Stimulated activated naive CD8-positive, alpha-beta T cell treated with anti-CD3 and anti-CD28 coated beads, Interleukin-15, Interleukin-2, amounts not matched to agents 100 ng/mL and 50 ng/mL, for 24 hours (primary cell): Measurements from ENCODE around the gene PPARG.

Experiments used
- H3K27ac Mint-ChIP-seq: one replicate; pipeline ENCODE4 v1.8.0; 2021; ENCODE audit warnings: mild to moderate bottlenecking, mixed read lengths
- H3K27me3 Mint-ChIP-seq: one replicate; pipeline ENCODE4 v1.8.0; 2021; ENCODE audit warnings: mixed read lengths
- H3K36me3 Mint-ChIP-seq: one replicate; pipeline ENCODE4 v1.8.0; 2021; ENCODE audit warnings: low read depth, mixed read lengths
- H3K4me1 Mint-ChIP-seq: one replicate; pipeline ENCODE4 v1.8.0; 2021; ENCODE audit warnings: low read depth, mixed read lengths
- H3K4me3 Mint-ChIP-seq: one replicate; pipeline ENCODE4 v1.8.0; 2021; ENCODE audit warnings: mild to moderate bottlenecking, mixed read lengths
- H3K9me3 Mint-ChIP-seq: one replicate; pipeline ENCODE4 v1.8.0; 2021; ENCODE audit warnings: mixed read lengths

PPARG gene

DNA sequence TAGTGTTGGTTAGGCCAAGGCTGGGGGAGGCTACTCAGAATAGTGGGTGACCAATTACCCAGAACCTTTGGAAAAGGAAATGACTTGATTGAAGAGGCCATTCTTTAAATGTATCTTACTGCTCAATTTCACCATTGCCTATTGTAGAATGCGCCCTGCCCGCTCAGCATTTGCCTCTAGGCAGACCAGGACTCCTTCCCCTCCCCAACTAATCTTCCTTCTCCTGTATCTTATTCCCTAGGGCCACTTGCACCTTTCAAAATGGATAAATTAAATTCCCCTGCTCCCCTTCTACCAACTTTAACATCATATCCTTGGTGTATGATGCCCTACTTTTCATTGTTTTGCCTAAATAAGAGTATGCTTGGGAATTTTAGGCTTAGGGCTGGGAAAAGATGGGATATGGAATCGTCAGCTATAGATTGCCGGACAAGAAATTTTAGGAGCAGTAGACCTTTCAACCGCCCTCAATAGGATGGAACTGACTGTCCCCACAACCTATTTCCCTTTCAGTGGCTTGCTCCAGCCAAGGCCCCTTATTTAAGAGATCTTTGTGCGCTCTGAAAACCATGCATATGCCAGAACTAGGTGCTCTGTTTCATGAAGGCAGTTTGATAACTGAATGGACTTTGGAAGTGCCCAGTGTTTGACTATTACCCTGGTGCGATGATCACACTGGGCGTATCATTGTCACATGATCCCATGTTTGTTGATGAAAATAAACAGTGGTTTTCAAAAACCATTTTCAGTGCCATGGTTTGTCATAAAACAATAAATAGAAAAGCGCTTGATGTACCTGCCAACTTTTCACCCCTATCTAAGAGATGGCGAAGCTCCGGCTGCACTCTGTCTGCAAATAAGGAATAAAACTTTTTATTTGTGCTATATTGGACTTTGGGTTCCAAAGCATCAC lies 121.1 kb downstream of the PPARG start:
- Mint-ChIP-seq H3K4me3 (no peak overlapping the region), H3K27me3 (peaks cover 32% of the 10 kb centered on the region), H3K36me3 (no peaks in the 10 kb centered on the region), H3K4me1 (peaks cover 5% of the 10 kb centered on the region), H3K9me3 (no peaks in the 10 kb centered on the region), H3K27ac (no peak overlapping the region)

- H3K36me3 Mint-ChIP-seq: no peaks in the 10 kb centered on the region
- no peak overlapping the region for H3K4me3 Mint-ChIP-seq
- peaks cover 15% of the 10 kb centered on the region for H3K4me1 Mint-ChIP-seq
- H3K27me3 Mint-ChIP-seq: peaks cover 29% of the 10 kb centered on the region
- no peak overlapping the region for H3K27ac Mint-ChIP-seq
- no peaks in the 10 kb centered on the region for H3K9me3 Mint-ChIP-seq
Observed at GRCh38 chr3:12413721-12414255, 124.9 kb downstream of the PPARG start.

DNA sequence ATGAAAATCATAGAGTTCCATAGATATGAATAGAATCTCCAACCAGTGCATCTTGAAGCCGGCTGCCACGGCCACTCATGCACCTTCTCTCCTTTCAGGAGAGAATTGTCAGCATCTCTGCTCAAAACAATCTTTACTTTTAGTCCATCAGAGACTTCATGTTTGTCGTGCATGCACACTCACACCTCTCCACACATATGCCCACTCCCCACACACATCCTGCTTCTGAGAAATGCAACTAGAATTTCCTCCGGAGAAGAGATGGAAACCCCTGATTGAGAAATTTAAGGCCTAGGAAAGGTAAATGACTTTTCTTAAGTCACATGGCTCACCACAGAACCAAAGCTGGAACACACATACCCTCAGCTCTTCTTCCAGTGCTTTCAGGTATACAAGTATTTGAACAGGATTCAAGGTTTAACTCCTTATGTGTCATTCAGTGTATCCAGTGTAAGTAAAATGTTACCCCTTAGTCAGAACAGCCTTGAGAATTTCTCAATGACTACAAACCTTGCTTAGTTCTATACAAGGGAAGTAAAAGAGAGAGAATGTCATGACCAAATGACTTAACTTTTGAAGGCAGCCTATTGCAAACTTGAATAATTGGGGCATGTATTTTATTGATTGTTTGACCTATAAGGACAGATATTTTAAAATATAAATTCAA lies 126.3 kb downstream of the PPARG start:
- Mint-ChIP-seq H3K27me3 (peaks cover 29% of the 10 kb centered on the region), H3K27ac (no peak overlapping the region), H3K9me3 (no peaks in the 10 kb centered on the region), H3K4me1 (peaks cover 12% of the 10 kb centered on the region), H3K36me3 (no peaks in the 10 kb centered on the region), H3K4me3 (no peak overlapping the region)

DNA sequence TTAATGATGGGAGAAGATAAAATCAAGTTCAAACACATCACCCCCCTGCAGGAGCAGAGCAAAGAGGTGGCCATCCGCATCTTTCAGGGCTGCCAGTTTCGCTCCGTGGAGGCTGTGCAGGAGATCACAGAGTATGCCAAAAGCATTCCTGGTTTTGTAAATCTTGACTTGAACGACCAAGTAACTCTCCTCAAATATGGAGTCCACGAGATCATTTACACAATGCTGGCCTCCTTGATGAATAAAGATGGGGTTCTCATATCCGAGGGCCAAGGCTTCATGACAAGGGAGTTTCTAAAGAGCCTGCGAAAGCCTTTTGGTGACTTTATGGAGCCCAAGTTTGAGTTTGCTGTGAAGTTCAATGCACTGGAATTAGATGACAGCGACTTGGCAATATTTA lies 127.9 kb downstream of the PPARG start:
- peaks cover 24% of the 10 kb centered on the region for H3K4me1 Mint-ChIP-seq
- no peaks in the 10 kb centered on the region for H3K36me3 Mint-ChIP-seq
- H3K27ac Mint-ChIP-seq: no peak overlapping the region
- H3K9me3 Mint-ChIP-seq: no peaks in the 10 kb centered on the region
- H3K27me3 Mint-ChIP-seq: peaks cover 23% of the 10 kb centered on the region
- no peak overlapping the region for H3K4me3 Mint-ChIP-seq

- no peaks in the 10 kb centered on the region for H3K36me3 Mint-ChIP-seq
- H3K4me1 Mint-ChIP-seq: peaks cover 33% of the 10 kb centered on the region
- H3K4me3 Mint-ChIP-seq: no peak overlapping the region
- H3K9me3 Mint-ChIP-seq: no peaks in the 10 kb centered on the region
- no peak overlapping the region for H3K27ac Mint-ChIP-seq
- peaks cover 19% of the 10 kb centered on the region for H3K27me3 Mint-ChIP-seq
Observed at GRCh38 chr3:12420393-12420792, 131.5 kb downstream of the PPARG start.

DNA sequence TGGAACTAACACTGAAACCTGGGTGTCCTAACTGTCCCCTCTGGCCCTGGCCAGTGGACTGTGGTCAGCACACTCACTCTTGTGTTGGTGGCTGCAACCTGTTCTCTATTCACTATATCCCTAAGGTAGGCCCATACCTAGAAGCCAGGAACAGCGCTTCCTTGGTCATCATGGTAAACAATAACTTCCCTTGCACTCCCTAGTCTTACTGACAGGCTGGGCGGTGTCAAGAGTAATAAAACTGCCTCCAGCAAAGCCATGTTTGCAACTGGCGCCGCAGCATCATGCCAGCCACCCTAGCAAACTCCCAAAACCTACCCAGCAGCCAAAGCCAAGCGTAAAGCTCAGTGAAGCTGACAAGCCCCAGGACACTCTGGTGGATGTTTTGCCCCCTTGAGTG lies 132.3 kb downstream of the PPARG start:
- Mint-ChIP-seq H3K9me3 (no peaks in the 10 kb centered on the region), H3K4me3 (no peak overlapping the region), H3K27ac (no peak overlapping the region), H3K36me3 (no peaks in the 10 kb centered on the region), H3K4me1 (peaks cover 35% of the 10 kb centered on the region), H3K27me3 (peaks cover 24% of the 10 kb centered on the region)

DNA sequence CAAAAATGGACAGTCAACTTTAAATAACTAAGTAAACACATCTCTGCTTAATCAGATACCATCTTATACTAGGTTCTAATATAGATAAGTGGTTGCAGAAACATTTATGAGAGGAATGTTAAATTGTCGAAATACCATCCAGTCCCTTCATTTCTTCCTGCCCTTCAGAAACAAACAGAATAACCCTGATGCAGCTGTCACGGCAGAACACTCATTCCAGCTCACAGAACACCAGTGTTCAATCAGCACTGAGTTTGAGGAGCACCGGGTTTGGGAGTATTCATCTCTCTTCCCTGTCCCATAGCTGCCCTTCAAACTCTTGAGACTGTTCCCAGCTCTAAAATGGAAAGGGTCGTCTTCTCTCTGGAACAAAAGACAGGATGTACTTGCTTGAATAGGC lies 134.3 kb downstream of the PPARG start:
- Mint-ChIP-seq H3K36me3 (no peaks in the 10 kb centered on the region), H3K4me3 (no peak overlapping the region), H3K27me3 (peaks cover 22% of the 10 kb centered on the region), H3K9me3 (no peaks in the 10 kb centered on the region), H3K27ac (no peak overlapping the region), H3K4me1 (peaks cover 34% of the 10 kb centered on the region)

DNA sequence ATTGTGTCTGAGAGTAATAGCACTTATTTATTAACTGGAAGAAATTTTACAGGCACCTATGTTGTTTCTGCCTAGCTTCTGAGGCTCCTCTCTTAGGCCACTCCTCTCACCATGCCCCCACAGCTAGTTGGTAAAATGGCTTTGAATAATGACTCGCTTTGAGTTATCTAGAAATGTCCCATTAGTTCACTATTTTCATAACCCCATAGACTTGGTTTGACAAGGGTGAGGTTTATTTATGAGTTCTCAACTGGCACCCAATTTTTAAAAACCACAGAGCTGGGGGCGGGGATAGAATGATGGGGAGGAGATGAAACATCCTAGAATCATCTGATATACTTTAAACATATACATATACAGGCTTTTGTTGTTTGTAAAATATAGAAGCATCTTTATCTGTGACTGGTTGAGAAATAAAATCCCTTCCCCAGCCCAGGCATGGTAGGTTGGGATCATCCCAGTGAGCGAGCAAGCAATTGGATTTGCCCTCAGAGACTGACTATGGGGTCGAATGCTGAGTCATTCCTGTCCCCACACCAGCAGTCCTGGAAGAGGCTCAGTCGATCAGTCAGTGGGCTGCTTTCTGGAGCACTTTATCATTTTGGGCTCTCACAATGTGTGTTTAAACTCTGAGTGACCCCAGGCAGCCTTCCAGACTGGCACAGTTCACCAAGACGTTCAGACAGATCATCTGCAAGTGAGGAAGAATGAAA lies 135.2 kb downstream of the PPARG start:
- H3K27me3 Mint-ChIP-seq: peaks cover 29% of the 10 kb centered on the region
- H3K4me1 Mint-ChIP-seq: peaks cover 34% of the 10 kb centered on the region
- H3K27ac Mint-ChIP-seq: peak overlapping the region; percentile 14
- H3K9me3 Mint-ChIP-seq: no peaks in the 10 kb centered on the region
- no peak overlapping the region for H3K4me3 Mint-ChIP-seq
- no peaks in the 10 kb centered on the region for H3K36me3 Mint-ChIP-seq

DNA sequence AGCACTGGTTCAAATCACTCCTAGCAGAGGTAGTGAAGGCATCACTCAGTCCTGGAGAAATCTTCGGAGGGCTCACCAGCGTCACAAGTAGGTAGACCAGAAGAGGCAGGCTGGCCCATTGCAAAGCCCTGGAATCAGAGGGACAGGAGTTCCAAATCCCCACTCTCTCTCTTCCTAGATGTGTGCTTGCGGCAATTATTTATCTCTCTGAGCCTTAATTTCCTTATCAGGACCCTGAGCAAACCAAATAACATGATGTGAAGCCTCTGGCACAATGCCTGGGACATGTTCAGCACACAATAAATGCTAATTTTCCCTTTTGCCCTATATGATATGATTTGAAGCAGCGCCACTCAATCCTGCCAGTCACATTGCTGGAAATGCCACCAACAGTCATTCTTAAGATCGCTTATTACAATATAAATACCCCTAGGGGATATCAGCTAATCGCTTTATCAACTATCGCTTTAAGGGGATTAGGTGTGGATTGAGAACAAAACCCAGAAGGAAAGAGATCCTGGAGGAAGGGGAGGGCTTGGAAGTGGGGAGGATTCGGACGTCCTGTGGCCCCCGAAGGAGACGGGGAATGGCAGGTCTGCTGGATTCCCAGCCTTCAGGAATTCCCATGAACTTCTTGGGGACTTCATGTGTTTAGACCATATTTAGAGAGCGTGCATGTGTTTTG lies 135.9 kb downstream of the PPARG start:
- H3K9me3 Mint-ChIP-seq: no peaks in the 10 kb centered on the region
- peak overlapping the region; percentile 14 for H3K27ac Mint-ChIP-seq
- no peaks in the 10 kb centered on the region for H3K36me3 Mint-ChIP-seq
- peaks cover 29% of the 10 kb centered on the region for H3K27me3 Mint-ChIP-seq
- H3K4me3 Mint-ChIP-seq: no peak overlapping the region
- peaks cover 34% of the 10 kb centered on the region for H3K4me1 Mint-ChIP-seq

- Mint-ChIP-seq H3K36me3 (no peaks in the 10 kb centered on the region), H3K4me3 (no peak overlapping the region), H3K27me3 (peaks cover 36% of the 10 kb centered on the region), H3K9me3 (no peaks in the 10 kb centered on the region), H3K4me1 (peaks cover 23% of the 10 kb centered on the region), H3K27ac (no peak overlapping the region)
Observed at GRCh38 chr3:12425850-12426579, 137.1 kb downstream of the PPARG start.

GRCh38 chr3:12427551-12427950 lies 138.7 kb downstream of the PPARG start:
- H3K27me3 Mint-ChIP-seq: peaks cover 36% of the 10 kb centered on the region
- peaks cover 20% of the 10 kb centered on the region for H3K4me1 Mint-ChIP-seq
- no peaks in the 10 kb centered on the region for H3K36me3 Mint-ChIP-seq
- H3K4me3 Mint-ChIP-seq: no peak overlapping the region
- no peak overlapping the region for H3K27ac Mint-ChIP-seq
- no peaks in the 10 kb centered on the region for H3K9me3 Mint-ChIP-seq

GRCh38 chr3:12428126-12428525 lies 139.3 kb downstream of the PPARG start:
- H3K36me3 Mint-ChIP-seq: no peaks in the 10 kb centered on the region
- H3K27me3 Mint-ChIP-seq: peaks cover 36% of the 10 kb centered on the region
- H3K27ac Mint-ChIP-seq: no peak overlapping the region
- H3K4me1 Mint-ChIP-seq: peaks cover 20% of the 10 kb centered on the region
- no peaks in the 10 kb centered on the region for H3K9me3 Mint-ChIP-seq
- H3K4me3 Mint-ChIP-seq: no peak overlapping the region

DNA sequence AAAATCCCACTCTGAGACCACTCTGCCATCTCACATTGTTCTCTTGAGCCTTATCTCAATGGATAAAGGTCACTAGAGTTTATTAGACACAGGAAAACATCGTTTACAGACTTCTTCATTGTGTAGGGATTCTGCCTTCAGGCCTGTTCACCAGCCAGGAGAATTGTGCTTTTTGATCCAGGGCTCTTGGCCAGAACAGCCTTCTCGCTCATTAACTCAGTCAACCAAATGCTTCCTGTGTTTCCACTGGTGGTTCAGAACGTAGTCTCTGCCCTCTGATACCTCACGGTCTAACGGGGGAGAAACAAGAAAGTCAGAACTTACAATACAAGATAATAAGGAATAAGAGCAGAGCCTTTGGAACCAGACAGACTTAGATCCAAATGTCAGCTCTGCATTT lies 141.2 kb downstream of the PPARG start:
- Mint-ChIP-seq H3K4me1 (peaks cover 6% of the 10 kb centered on the region), H3K27ac (no peak overlapping the region), H3K9me3 (no peaks in the 10 kb centered on the region), H3K36me3 (no peaks in the 10 kb centered on the region), H3K27me3 (peaks cover 33% of the 10 kb centered on the region), H3K4me3 (no peak overlapping the region)

- no peaks in the 10 kb centered on the region for H3K9me3 Mint-ChIP-seq
- H3K4me3 Mint-ChIP-seq: no peak overlapping the region
- H3K4me1 Mint-ChIP-seq: no peaks in the 10 kb centered on the region
- H3K36me3 Mint-ChIP-seq: no peaks in the 10 kb centered on the region
- peaks cover 18% of the 10 kb centered on the region for H3K27me3 Mint-ChIP-seq
- H3K27ac Mint-ChIP-seq: no peak overlapping the region
Observed at GRCh38 chr3:12433823-12434222, 145.0 kb downstream of the PPARG start.
